Measurements from ENCODE around the gene CHST3.

DNA sequence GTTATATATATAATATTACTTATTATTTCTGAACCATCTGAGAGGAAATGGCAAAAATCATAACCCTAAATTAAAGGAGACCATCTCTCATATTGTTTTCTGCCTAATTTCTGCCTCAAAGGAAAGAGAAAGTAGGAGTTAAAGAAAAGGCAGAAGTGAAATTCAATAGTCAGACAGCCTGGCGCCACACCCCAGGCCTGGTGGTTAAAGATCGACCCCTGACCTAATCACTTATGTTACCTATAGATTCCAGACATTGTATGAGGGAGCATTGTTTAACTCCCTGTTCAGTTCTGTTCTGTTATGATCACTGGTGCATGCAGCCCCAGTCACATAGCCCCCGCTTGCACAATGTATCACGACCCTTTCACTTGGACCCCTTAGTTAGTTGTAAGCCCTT lies 24.9 kb upstream of the CHST3 start:
- TF ChIP-seq CTCF (IDR thresholded peaks at IDR 0.05 in 2 of 3, conservative IDR thresholded peaks at IDR 0.05 in 1 of 3; ENCODE audit: control insufficient read depth in 2 of 3, extremely low read depth in 1 of 3, insufficient read depth in 1 of 3, low read depth in 3 of 3, low read length in 3 of 3) (no peak), SPI1 (IDR thresholded peaks at IDR 0.05; ENCODE audit: borderline replicate concordance, insufficient read depth, low read depth, low read length) (peak; percentile 78), TAF1 (IDR thresholded peaks at IDR 0.05; ENCODE audit: borderline replicate concordance, low read depth, low read length) (no peak)

Measured in GM12878 (cell line).